ENCODE results near the gene EARS2. TPM values are rescaled to one million over a fixed set of nuclear protein-coding genes. Genes with fewer than 3 reads are reported as not detected.
A peak's percentile ranks its signal among the peaks of the same experiment; 100 is the strongest.

Gene EARS2
- total and polyA plus RNA-seq, 9 of the 15 experiments (the other 6 are each of a cell fraction or from before 2014, with no cell fraction given) = 17.6 to 58.6 (median 36.3) TPM

- TF ChIP-seq PML (IDR thresholded peaks at IDR 0.05; ENCODE audit: low read length) (no peak), USF2 (CRISPR knock-in tag; IDR thresholded peaks at IDR 0.05) (peak; percentile 44), PRPF4 (IDR thresholded peaks at IDR 0.05; ENCODE audit: insufficient read depth, low read depth, low read length, poor library complexity, severe bottlenecking) (no peak), REST (IDR thresholded peaks at IDR 0.05; ENCODE audit: borderline replicate concordance) (peak; percentile 16; the same call in 1 of the 2 replicates), REST (CRISPR knock-in tag; IDR thresholded peaks at IDR 0.05; ENCODE audit: low read depth) (no peak), VEZF1 (CRISPR knock-in tag; IDR thresholded peaks at IDR 0.05) (peak; percentile 43; the same call in 1 of the 2 replicates), CREB3 (tag; conservative IDR thresholded peaks at IDR 0.05; ENCODE audit: low read depth) (no peak)
These were observed 60.2 kb downstream of the EARS2 start (continued) for GRCh38 chr16:23496821-23497542.
